Heart right ventricle (tissue), 16 donors: ENCODE data around the gene SLC34A2. TPM values are rescaled to one million over a fixed set of nuclear protein-coding genes. Genes with fewer than 3 reads are reported as not detected.

ENCODE experiments used
- ATAC-seq, 8 donors: fragments of 200-7000 bp; cut with Tn5 transposase; one replicate each; pipeline ENCODE4 v1.9.1; 2020; ENCODE audit warnings: mild to moderate bottlenecking in 8 of 8, moderate library complexity in 8 of 8, moderate number of reproducible peaks in 1 of 8
- DNase-seq, 2 donors: peaks; one replicate each; pipeline ENCODE4 v3.0.0-alpha.2; 2020
- H3K27ac ChIP-seq, 10 donors: fragments of 200-600 bp; sonication (generic) in 2 of 10; one replicate each; pipeline versions ENCODE4 v1.5.0 to v1.8.0; 2020 to 2022; ENCODE audit warnings: mild to moderate bottlenecking in 3 of 10
- H3K27me3 ChIP-seq, 7 donors: fragments of 200-600 bp; one replicate each; pipeline ENCODE4 v1.8.0; 2021 to 2022; ENCODE audit warnings: mild to moderate bottlenecking in 2 of 7
- H3K36me3 ChIP-seq, 9 donors: fragments of 200-600 bp; sonication (generic) in 1 of 9; one replicate each; pipeline versions ENCODE4 v1.5.0 to v1.8.0; 2020 to 2022; ENCODE audit warnings: mild to moderate bottlenecking in 2 of 9
- H3K4me1 ChIP-seq, 9 donors: fragments of 200-600 bp; sonication (generic) in 1 of 9; one replicate each; pipeline versions ENCODE4 v1.5.0 to v1.8.0; 2020 to 2022; ENCODE audit warnings: mild to moderate bottlenecking in 4 of 9
- H3K4me3 ChIP-seq, 10 donors: fragments of 200-600 bp; sonication (generic) in 2 of 10; one replicate each; pipeline versions ENCODE4 v1.5.0 to v1.8.0; 2020 to 2022; ENCODE audit warnings: mild to moderate bottlenecking in 7 of 10, moderate library complexity in 2 of 10
- H3K9me3 ChIP-seq, 11 donors: fragments of 200-600 bp in 10 of 11; sonication (generic) in 2 of 11; one replicate each; pipeline versions ENCODE4 v1.5.0 to v1.8.0; 2013 to 2022; ENCODE audit warnings: mild to moderate bottlenecking in 2 of 11, control low read depth in 1 of 11, moderate library complexity in 1 of 11
- WGBS, 2 donors: extraction: QIAGEN DNeasy Blood & Tissue Kit; methylation state at CpG; one replicate each; pipeline ENCODE4 v1.1.7; 2013; ENCODE audit warnings: inconsistent platforms in 1 of 2; 5-methylcytosine and 5-hydroxymethylcytosine counted together
- intact Hi-C, 10 donors: fragments of 100-400 bp; cut with DNase I; formaldehyde crosslinking; loops; one replicate each; pipeline versions ENCODE4 v1.11.1 to v1.14.2; 2022
- polyA plus RNA-seq, 2 donors: library from polyadenylated mRNA; stranded (reverse); fragments of 200-250 nt; gene quantifications; one replicate each; pipeline ENCODE4 v1.2.3, GENCODE V29; 2013
- total RNA-seq, 10 donors: library from RNA; stranded (reverse); fragmentation: NEBNext Ultra II Directional in 3 of 10; extraction: Animal tissue kit (Norgen Biotek cat#: 25700) in 3 of 10; gene quantifications; one replicate each; pipeline versions ENCODE4 v1.2.1 to v1.2.4, GENCODE V29; 2021 to 2023
- TF ChIP-seq, protein P1 (sequence below), 9 donors: fragments of 200-600 bp; sonication (generic) in 2 of 9; IDR thresholded peaks; one replicate each; pipeline versions ENCODE4 v1.5.0 to v1.8.0; 2021 to 2022; ENCODE audit warnings: antibody characterized with exemption in 9 of 9, mild to moderate bottlenecking in 5 of 9, moderate library complexity in 1 of 9
- donor health status: Arrhythmogenic right ventricular cardiomyopathy.
- donor health status: ischemic (EF 13 %, LVEDD 7.1; RV severe dilation, severe dysfunction).
- donor health status: healthy with polysubstance abuse.
- donor health status: DM: no; HTN: yes; CAD: no.
- donor health status: DM: no; HTN: no; CAD: no.
- donor health status: ischemic (EF 25% LVEDD 6.9; RV normal size, moderate dysfunction).
- donor health status: ischemic (EF 25% LVEDD 5.7; RV mildly dilated, moderate dysfunction).
- donor health status: healthy.
- donor health status: DM: yes; HTN: yes; CAD: no.
- donor health status: Ischemic cardiomyopathy.
- donor health status: ischemic (EF 35%, LVEDD 5.7; RV mildly dilated, moderate dysfunction).
- donor health status: nonischemic (EF 11% LVEDD 7.7; RV severe dilation, severe dysfunction).
- donor health status: DM: yes; HTN: yes; CAD: no.
- donor health status: PGD.
- donor health status: ischemic (EF 29% LVEDD 5.4; RV normal size, mild dysfunction).
- donor health status: nonischemic (EF 23%, LVEDD 6.1; RV moderate dilation, normal function).

SLC34A2 gene
- total and polyA plus RNA-seq, 12 donors, result 0.12 to 0.40 (median 0.17) TPM; not detected in 9

DNA sequence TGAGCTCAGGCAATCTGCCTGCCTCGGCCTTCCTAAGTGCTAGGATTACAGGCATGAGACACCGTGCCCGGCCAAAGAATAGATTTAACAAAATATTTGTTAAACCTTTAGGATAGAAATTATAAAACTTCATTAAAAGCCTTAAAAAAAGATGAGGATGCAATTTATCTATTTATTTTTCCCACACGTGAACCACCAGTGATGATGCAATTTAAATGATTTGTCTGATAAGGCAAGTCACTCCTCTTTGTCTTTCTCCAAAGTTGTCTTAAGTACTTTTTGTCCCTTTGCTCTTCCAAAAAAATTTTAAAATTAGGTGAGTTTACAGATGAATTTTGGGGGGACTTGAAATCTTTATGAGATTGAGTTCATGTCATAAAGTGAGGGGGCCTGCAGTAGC lies 58.2 kb downstream of the SLC34A2 start:
- TF ChIP-seq, protein P1, sequence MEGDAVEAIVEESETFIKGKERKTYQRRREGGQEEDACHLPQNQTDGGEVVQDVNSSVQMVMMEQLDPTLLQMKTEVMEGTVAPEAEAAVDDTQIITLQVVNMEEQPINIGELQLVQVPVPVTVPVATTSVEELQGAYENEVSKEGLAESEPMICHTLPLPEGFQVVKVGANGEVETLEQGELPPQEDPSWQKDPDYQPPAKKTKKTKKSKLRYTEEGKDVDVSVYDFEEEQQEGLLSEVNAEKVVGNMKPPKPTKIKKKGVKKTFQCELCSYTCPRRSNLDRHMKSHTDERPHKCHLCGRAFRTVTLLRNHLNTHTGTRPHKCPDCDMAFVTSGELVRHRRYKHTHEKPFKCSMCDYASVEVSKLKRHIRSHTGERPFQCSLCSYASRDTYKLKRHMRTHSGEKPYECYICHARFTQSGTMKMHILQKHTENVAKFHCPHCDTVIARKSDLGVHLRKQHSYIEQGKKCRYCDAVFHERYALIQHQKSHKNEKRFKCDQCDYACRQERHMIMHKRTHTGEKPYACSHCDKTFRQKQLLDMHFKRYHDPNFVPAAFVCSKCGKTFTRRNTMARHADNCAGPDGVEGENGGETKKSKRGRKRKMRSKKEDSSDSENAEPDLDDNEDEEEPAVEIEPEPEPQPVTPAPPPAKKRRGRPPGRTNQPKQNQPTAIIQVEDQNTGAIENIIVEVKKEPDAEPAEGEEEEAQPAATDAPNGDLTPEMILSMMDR (IDR thresholded peaks at IDR 0.05), result no peak
- intact Hi-C loops, result no loop called here
- no peaks in the 10 kb centered on the region for H3K36me3 ChIP-seq
- 90 to 97% methylated on average over 4 of the region's 4 CpGs for WGBS, 2 donors
- H3K4me1 ChIP-seq, result no peaks in the 10 kb centered on the region
- H3K27ac ChIP-seq, result no peak overlapping the region
- ATAC-seq (no peak), DNase-seq (no peak)
- no peaks in the 10 kb centered on the region for H3K27me3 ChIP-seq
- H3K4me3 ChIP-seq, result no peak overlapping the region
- H3K9me3 ChIP-seq, result peaks cover 0 to 6% (median 0%) of the 10 kb centered on the region in 11 donors

DNA sequence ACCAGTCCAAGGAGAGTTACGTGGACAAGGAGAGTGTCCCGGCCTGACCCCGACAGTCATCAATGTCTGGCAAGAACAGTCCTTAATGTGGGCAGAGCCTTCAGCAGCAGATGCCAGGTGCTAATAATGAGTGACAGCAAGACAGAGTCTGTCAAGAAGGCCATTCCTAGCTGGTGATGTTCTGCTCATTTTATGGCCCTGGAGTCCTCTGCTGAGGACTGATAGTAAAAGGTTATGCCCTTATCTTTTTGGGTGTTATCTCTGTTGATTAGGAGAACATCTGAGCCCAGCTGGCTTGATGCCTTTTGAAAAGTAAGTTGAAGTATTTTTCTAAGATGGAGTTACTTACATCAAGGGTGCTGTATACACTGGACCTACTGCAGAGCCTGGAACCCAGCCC lies 67.3 kb downstream of the SLC34A2 start:
- WGBS, 2 donors, result 13 to 41% methylated on average over 3 of the region's 3 CpGs
- Histone ChIP-seq H3K4me1 (no peaks in the 10 kb centered on the region), H3K9me3 (no peaks in the 10 kb centered on the region), H3K36me3 (no peaks in the 10 kb centered on the region), H3K27ac (no peak overlapping the region), H3K27me3 (no peaks in the 10 kb centered on the region), H3K4me3 (no peak overlapping the region)
- TF ChIP-seq, protein P1 (IDR thresholded peaks at IDR 0.05), result no peak
- ATAC-seq, result peak in 3 of 8 donors; percentile 35 to 62 (median 46)
- intact Hi-C loops, result no loop called here
- DNase-seq, result no peak

DNA sequence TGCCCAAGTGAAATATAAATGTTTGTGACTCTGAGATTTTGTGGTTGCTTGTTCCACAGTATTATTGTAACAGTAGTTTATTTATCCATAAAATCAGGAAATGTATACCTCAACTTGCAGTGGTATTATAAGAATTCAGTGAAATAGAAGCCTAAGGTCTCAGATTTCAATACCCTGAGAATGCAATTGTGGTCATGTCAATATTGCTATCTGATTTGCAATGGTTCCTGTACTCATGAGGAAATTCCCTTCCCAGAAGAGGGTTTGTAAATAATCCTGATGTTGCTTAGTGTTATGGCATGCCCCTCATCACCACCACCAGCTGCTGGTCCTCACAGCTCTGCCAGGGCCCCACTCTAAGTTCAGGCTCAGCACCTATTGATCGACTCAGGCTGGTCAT lies 67.8 kb downstream of the SLC34A2 start:
- ATAC-seq, result no peak
- intact Hi-C loops, result no loop called here
- Histone ChIP-seq H3K9me3 (no peaks in the 10 kb centered on the region), H3K4me1 (no peaks in the 10 kb centered on the region), H3K4me3 (no peak overlapping the region), H3K27me3 (no peaks in the 10 kb centered on the region), H3K27ac (no peak overlapping the region), H3K36me3 (no peaks in the 10 kb centered on the region)
- TF ChIP-seq, protein P1 (IDR thresholded peaks at IDR 0.05), result no peak
- no peak for DNase-seq
- 82 to 85% methylated on average over 1 of the region's 1 CpG for WGBS, 2 donors

DNA sequence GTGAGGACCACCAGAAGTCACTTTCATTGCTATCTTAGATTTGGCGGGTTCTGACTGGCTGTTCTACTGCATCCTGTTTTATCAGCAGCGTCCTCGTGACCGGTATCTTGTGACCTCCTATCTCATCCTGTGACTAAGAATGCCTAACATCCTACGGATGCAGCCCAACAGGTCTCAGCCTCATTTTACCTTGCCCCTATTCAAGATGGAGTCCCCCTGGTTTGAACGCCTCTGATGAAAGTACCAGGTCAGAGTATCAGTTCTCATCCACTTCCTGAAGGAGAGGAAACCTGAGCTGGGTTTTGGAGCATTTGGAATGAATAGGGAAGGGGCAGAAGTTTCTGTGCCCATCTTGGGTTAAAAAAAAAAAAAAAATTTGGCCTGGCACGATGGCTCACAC lies 70.2 kb downstream of the SLC34A2 start:
- 53 to 58% methylated on average over 7 of the region's 7 CpGs for WGBS, 2 donors
- no peaks in the 10 kb centered on the region for H3K4me1 ChIP-seq
- no peak overlapping the region for H3K4me3 ChIP-seq
- TF ChIP-seq, protein P1 (IDR thresholded peaks at IDR 0.05), result no peak
- intact Hi-C loops, result no loop called here
- no peaks in the 10 kb centered on the region for H3K27me3 ChIP-seq
- H3K36me3 ChIP-seq, result no peaks in the 10 kb centered on the region
- H3K9me3 ChIP-seq, result no peaks in the 10 kb centered on the region
- ATAC-seq (no peak), DNase-seq (no peak)
- H3K27ac ChIP-seq, result no peak overlapping the region
